ENCODE results near the gene BTBD8.

BTBD8 gene

DNA sequence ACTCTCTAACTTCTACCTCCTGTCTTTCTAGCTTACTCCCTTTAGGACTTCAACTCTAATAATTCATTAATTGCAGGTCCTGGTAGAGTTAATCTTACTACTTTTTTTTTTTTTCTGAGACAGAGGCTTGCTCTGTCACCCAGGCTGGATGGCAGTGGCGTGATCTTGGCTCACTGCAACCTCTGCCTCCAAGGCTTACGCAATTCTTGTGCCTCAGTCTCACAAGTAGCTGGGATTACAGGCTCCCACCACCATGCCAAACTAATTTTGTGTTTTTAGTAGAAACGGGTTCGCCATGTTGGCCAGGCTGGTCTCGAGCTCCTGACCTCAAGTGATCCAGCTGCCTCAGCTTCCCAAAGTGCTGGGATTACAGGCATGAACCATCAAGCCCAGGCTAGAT lies 15.7 kb downstream of the BTBD8 start:
- ChIA-PET POLR2A (no interaction called here), CTCF (interaction anchor here (0.7 kb wide), 1 partner anchor 15 kb away, joined by 4 read pairs; no protein-coding TSS in a partner anchor)
- no peak overlapping the region for H3K4me3 ChIP-seq (ENCODE audit: low read depth, low read length)
- no peak for DNase-seq (ENCODE audit: low read depth, low spot score)
- TF ChIP-seq, protein P1, sequence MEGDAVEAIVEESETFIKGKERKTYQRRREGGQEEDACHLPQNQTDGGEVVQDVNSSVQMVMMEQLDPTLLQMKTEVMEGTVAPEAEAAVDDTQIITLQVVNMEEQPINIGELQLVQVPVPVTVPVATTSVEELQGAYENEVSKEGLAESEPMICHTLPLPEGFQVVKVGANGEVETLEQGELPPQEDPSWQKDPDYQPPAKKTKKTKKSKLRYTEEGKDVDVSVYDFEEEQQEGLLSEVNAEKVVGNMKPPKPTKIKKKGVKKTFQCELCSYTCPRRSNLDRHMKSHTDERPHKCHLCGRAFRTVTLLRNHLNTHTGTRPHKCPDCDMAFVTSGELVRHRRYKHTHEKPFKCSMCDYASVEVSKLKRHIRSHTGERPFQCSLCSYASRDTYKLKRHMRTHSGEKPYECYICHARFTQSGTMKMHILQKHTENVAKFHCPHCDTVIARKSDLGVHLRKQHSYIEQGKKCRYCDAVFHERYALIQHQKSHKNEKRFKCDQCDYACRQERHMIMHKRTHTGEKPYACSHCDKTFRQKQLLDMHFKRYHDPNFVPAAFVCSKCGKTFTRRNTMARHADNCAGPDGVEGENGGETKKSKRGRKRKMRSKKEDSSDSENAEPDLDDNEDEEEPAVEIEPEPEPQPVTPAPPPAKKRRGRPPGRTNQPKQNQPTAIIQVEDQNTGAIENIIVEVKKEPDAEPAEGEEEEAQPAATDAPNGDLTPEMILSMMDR (IDR thresholded peaks at IDR 0.05; ENCODE audit: insufficient read depth, low read length, missing control alignments) = no peak

DNA sequence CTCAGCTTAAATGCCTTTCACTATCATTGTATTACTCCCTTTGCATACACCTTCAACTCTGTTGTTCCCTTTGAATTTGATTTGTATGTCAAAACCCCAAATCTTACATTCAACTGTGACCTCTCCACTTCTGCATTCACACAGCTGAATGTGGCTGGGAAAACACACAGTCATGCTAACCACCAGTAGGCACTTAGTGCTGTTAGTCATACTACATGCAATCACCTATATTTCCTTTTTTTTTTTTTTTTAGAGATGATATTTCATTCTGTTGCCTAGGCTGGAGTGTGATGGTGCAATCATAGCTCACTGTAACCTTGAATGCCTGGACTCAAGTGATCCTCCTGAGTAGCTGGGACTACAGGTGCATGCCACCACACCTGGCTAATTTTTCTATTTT lies 16.2 kb downstream of the BTBD8 start:
- DNase-seq (ENCODE audit: low read depth, low spot score) = no peak
- CTCF ChIA-PET = no interaction called here
- TF ChIP-seq, protein P1 (IDR thresholded peaks at IDR 0.05; ENCODE audit: insufficient read depth, low read length, missing control alignments) = no peak
- POLR2A ChIA-PET = no interaction called here
- no peak overlapping the region for H3K4me3 ChIP-seq (ENCODE audit: low read depth, low read length)

DNA sequence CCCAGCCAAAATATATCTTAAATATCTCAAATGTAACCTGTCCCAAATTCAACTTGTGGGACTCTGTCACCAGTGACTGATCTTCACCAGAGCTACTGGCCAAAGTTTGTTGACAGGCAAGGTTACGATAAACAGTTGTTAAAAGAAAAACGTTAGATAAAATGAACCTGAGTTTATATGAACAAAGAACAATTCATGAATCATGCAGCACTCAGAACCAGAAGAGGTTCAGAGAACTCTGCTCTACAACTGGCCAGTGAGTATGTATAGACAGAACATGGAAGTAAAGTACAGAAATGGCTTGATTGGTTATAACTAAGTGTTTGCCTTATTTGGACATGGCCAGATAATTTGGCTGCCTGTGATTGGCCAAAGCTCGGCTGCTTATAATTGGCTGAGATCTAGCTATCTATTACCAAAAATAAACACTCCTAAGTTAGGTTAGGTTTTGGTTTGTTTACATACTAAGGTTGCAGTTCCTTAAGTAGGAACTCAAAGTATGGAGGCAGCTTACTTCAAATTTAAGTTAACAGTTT lies 25.5 kb downstream of the BTBD8 start:
- ChIA-PET POLR2A (no interaction called here), CTCF (interaction anchor here (1.0 kb wide), 1 partner anchor 593 kb away, joined by 3 read pairs; no protein-coding TSS in a partner anchor)
- TF ChIP-seq, protein P1 (IDR thresholded peaks at IDR 0.05; ENCODE audit: insufficient read depth, low read length, missing control alignments) = no peak

DNA sequence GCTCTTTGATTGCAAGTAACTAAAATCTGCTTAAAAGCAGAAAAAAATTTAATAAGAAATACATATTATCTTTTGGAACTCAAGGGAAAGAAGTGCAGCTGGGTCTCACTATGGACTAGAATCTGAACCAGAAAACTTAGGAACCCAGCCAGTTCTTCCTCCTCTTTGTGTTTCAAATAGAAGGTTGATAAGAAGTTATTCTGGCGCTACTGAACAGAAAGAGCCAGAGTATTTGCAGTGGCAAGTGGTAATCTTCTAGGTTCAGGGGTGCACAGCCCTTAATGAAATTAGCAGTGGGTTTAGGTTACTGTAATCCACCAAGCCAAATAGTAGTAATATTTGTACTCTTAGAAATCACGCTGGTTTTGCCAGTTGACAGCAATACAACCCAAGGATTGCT lies 28.5 kb downstream of the BTBD8 start:
- H3K4me3 ChIP-seq (ENCODE audit: low read depth, low read length) = no peak overlapping the region
- DNase-seq (ENCODE audit: low read depth, low spot score) = no peak
- TF ChIP-seq, protein P1 (IDR thresholded peaks at IDR 0.05; ENCODE audit: insufficient read depth, low read length, missing control alignments) = no peak
- POLR2A ChIA-PET = no interaction called here
- CTCF ChIA-PET = no interaction called here

More for the DNA sequence above, 25.5 kb downstream of the BTBD8 start:
- H3K4me3 ChIP-seq (ENCODE audit: low read depth, low read length) = no peak overlapping the region
- DNase-seq (ENCODE audit: low read depth, low spot score) = no peak

DNA sequence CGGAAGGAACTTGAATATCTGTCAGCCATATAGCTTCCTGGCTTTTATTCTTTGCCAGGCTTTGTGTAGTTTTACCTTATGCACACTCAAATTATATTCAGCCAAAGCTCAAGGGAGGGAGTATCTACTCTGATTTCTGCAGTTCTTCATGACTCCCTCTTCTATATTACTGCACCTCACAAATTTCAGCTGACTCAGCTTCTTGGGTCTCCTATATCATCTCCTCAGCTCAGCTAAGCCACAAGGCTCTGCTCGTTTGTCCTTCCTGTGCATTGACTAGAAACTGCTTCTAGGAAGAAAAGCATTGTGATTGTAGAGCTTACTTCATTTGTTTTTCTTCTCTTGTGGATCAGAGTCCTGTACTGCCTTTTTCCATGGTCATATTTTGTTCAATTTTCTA lies 37.4 kb downstream of the BTBD8 start:
- DNase-seq (ENCODE audit: low read depth, low spot score) = no peak
- no peak overlapping the region for H3K4me3 ChIP-seq (ENCODE audit: low read depth, low read length)
- ChIA-PET POLR2A (no interaction called here), CTCF (no interaction called here)
- TF ChIP-seq, protein P1 (IDR thresholded peaks at IDR 0.05; ENCODE audit: insufficient read depth, low read length, missing control alignments) = no peak

DNA sequence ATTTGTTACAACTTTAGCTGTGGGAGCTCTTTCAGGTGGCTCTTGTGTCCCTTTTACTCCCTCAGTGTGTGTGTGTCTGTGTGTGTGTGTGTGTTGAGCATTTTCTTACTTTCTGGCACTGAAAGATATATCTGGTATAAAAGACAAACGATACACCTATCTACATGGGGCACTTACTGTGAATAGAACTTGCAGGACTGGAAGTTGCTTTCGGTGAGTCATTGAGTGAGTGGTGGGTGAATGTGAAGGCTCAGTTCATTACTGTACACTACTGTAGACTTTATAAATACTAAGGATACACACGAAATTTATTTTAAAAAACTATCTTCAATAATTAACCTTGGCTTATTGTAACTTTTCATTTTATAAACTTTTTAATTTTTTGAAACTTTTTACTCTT lies 38.7 kb downstream of the BTBD8 start:
- no peak for DNase-seq (ENCODE audit: low read depth, low spot score)
- ChIA-PET CTCF (no interaction called here), POLR2A (no interaction called here)
- TF ChIP-seq, protein P1 (IDR thresholded peaks at IDR 0.05; ENCODE audit: insufficient read depth, low read length, missing control alignments) = no peak
- no peak overlapping the region for H3K4me3 ChIP-seq (ENCODE audit: low read depth, low read length)
